H1 (cell line): ENCODE results near the gene SPG7. TPM values are rescaled to one million over a fixed set of nuclear protein-coding genes. Genes with fewer than 3 reads are reported as not detected.

Experiments
- CTCF ChIA-PET: fragments of 300-600 bp; sonication (Branson Sonifier 250); formaldehyde crosslinking; loops from one replicate; lab custom pipeline; 2021; ENCODE audit not compliant: partially characterized antibody; lab: Charles Lee
- POLR2A ChIA-PET: fragments of 300-600 bp; sonication (Branson Sonifier 250); formaldehyde crosslinking; loops from one replicate; lab custom pipeline; 2021; ENCODE audit warnings: inconsistent platforms; ENCODE audit not compliant: partially characterized antibody; lab: Charles Lee
- DNase-seq, 2 experiments: peaks; one replicate each; pipeline versions ENCODE4 v3.0.0 to v3.0.0-alpha.2; 2010 to 2022; ENCODE audit warnings: low spot score in 2 of 2, low read depth in 1 of 2, mixed read lengths in 1 of 2
- FAIRE-seq: peaks from 2 replicates; lab custom pipeline; 2011; peaks lifted over from hg19 to GRCh38; lab: Jason Lieb, UNC
- H2AFZ ChIP-seq: 2 replicates; pipeline ENCODE4 v1.8.1; 2012; ENCODE audit warnings: low read length, inconsistent platforms
- H2AK5ac ChIP-seq: 2 replicates; pipeline ENCODE4 v1.6.1; 2013; ENCODE audit warnings: low read depth, low read length
- H2BK120ac ChIP-seq: replicated peaks from 2 replicates; pipeline ENCODE3; 2013; ENCODE audit warnings: low read depth, low read length, inconsistent platforms
- H2BK12ac ChIP-seq: 2 replicates; pipeline ENCODE4 v1.6.1; 2013; ENCODE audit warnings: low read depth, low read length
- H2BK15ac ChIP-seq: 2 replicates; pipeline ENCODE4 v1.6.1; 2013; ENCODE audit warnings: low read length
- H2BK20ac ChIP-seq: 2 replicates; pipeline ENCODE4 v1.6.1; 2013; ENCODE audit warnings: low read length
- H2BK5ac ChIP-seq: 2 replicates; pipeline ENCODE4 v1.6.1; 2013; ENCODE audit warnings: low read depth, low read length
- H3K14ac ChIP-seq: 2 replicates; pipeline ENCODE4 v1.6.1; 2013; ENCODE audit warnings: inconsistent platforms; ENCODE audit not compliant: insufficient read length
- H3K18ac ChIP-seq: 2 replicates; pipeline ENCODE4 v1.6.1; 2013; ENCODE audit warnings: low read length; ENCODE audit errors: extremely low read depth
- H3K23ac ChIP-seq: 2 replicates; pipeline ENCODE4 v1.6.1; 2013; ENCODE audit warnings: inconsistent platforms; ENCODE audit not compliant: insufficient read length
- H3K23me2 ChIP-seq: 2 replicates; pipeline ENCODE4 v1.6.1; 2013; ENCODE audit warnings: low read depth, low read length
- H3K27ac ChIP-seq: 2 replicates; pipeline ENCODE4 v1.6.1; 2011; ENCODE audit warnings: low read depth, low read length, inconsistent platforms
- H3K27me3 ChIP-seq, 4 experiments: replicated peaks in 1 of 4; 1 replicate in 1 of 4; 2 replicates in 3 of 4; pipeline versions ENCODE4 v1.6.1 to v1.8.1; 2011 to 2013; ENCODE audit warnings: low read length in 3 of 4, mild to moderate bottlenecking in 3 of 4, inconsistent platforms in 2 of 4, mixed read lengths in 2 of 4, moderate library complexity in 1 of 4; ENCODE audit not compliant: control insufficient read depth in 3 of 4, insufficient read depth in 3 of 4; ENCODE audit errors: extremely low read depth in 1 of 4
- H3K36me3 ChIP-seq, 4 experiments: 2 replicates each; pipeline versions ENCODE4 v1.6.1 to v1.8.1; 2011 to 2013; ENCODE audit warnings: mild to moderate bottlenecking in 4 of 4, low read length in 3 of 4, moderate library complexity in 2 of 4, control low read depth in 1 of 4, inconsistent platforms in 1 of 4; ENCODE audit not compliant: insufficient read depth in 4 of 4, control insufficient read depth in 2 of 4
- H3K4ac ChIP-seq: replicated peaks from 2 replicates; pipeline ENCODE3; 2013; ENCODE audit warnings: low read length, low read depth, mixed read lengths, inconsistent platforms; ENCODE audit not compliant: insufficient read length
- H3K4me1 ChIP-seq, 4 experiments: replicated peaks in 1 of 4; 1 replicate in 1 of 4; 2 replicates in 3 of 4; pipeline versions ENCODE4 v1.6.1 to v1.8.1; 2011 to 2013; ENCODE audit warnings: low read length in 3 of 4, inconsistent platforms in 2 of 4, mixed read lengths in 1 of 4; ENCODE audit not compliant: insufficient read depth in 4 of 4, control insufficient read depth in 3 of 4
- H3K4me2 ChIP-seq, 2 experiments: 2 replicates each; pipeline versions ENCODE4 v1.6.1 to v1.8.1; 2011 to 2013; ENCODE audit warnings: low read depth in 2 of 2, low read length in 2 of 2, control low read depth in 1 of 2, inconsistent platforms in 1 of 2, mild to moderate bottlenecking in 1 of 2; ENCODE audit not compliant: insufficient read depth in 1 of 2
- H3K4me3 ChIP-seq, 4 experiments: fragments of 200-600, 300-600 bp in 1 of 4; sonication (generic), shearing (Covaris generic), sonication (Bioruptor Twin) in 1 of 4; 2 replicates each; pipeline versions ENCODE4 v1.5.1 to v1.8.1; 2011 to 2016; ENCODE audit warnings: low read length in 4 of 4, low read depth in 3 of 4, control low read depth in 2 of 4, inconsistent platforms in 2 of 4, mild to moderate bottlenecking in 2 of 4, mixed read lengths in 1 of 4, moderate library complexity in 1 of 4; ENCODE audit not compliant: insufficient read depth in 2 of 4; ENCODE audit errors: extremely low read depth in 1 of 4
- H3K56ac ChIP-seq: replicated peaks from 2 replicates; pipeline ENCODE3; 2013; ENCODE audit warnings: low read depth, mild to moderate bottlenecking, mixed read lengths, low read length, inconsistent platforms; ENCODE audit not compliant: insufficient read length
- H3K79me1 ChIP-seq: 2 replicates; pipeline ENCODE4 v1.6.1; 2013; ENCODE audit warnings: low read depth, low read length, control low read depth
- H3K79me2 ChIP-seq, 2 experiments: 2 replicates each; pipeline versions ENCODE4 v1.6.1 to v1.8.1; 2012 to 2013; ENCODE audit warnings: low read length in 2 of 2, mild to moderate bottlenecking in 2 of 2, inconsistent platforms in 1 of 2; ENCODE audit not compliant: insufficient read depth in 2 of 2, control insufficient read depth in 1 of 2
- H3K9ac ChIP-seq, 4 experiments: replicated peaks in 1 of 4; 1 replicate in 1 of 4; 2 replicates in 3 of 4; pipeline versions ENCODE4 v1.6.1 to v1.8.1; 2011 to 2013; ENCODE audit warnings: low read depth in 3 of 4, low read length in 3 of 4, control low read depth in 2 of 4, mild to moderate bottlenecking in 2 of 4, moderate library complexity in 2 of 4, inconsistent platforms in 1 of 4; ENCODE audit errors: extremely low read depth in 1 of 4
- H3K9me3 ChIP-seq, 2 experiments: 2 replicates each; pipeline versions ENCODE4 v1.6.1 to v1.8.1; 2012 to 2013; ENCODE audit warnings: mild to moderate bottlenecking in 2 of 2, moderate library complexity in 2 of 2, control low read depth in 1 of 2, inconsistent platforms in 1 of 2, low read depth in 1 of 2, low read length in 1 of 2, mixed read lengths in 1 of 2; ENCODE audit not compliant: insufficient read depth in 2 of 2
- H4K20me1 ChIP-seq, 2 experiments: replicated peaks in 1 of 2; 2 replicates each; pipeline versions ENCODE3 to v1.8.1; 2011 to 2013; ENCODE audit warnings: inconsistent platforms in 2 of 2, low read length in 2 of 2, mild to moderate bottlenecking in 1 of 2; ENCODE audit not compliant: insufficient read depth in 2 of 2, control insufficient read depth in 1 of 2
- H4K5ac ChIP-seq: 2 replicates; pipeline ENCODE4 v1.6.1; 2013; ENCODE audit warnings: low read length, low read depth, mixed read lengths, inconsistent platforms; ENCODE audit not compliant: insufficient read length
- H4K8ac ChIP-seq: 2 replicates; pipeline ENCODE4 v1.8.0; 2013; ENCODE audit warnings: mild to moderate bottlenecking, moderate library complexity, low read length, inconsistent platforms; ENCODE audit not compliant: insufficient read depth; ENCODE audit errors: extremely low read depth
- H4K91ac ChIP-seq: replicated peaks from 2 replicates; pipeline ENCODE3; 2013; ENCODE audit warnings: low read length, mixed read lengths, inconsistent platforms; ENCODE audit not compliant: insufficient read length
- POLR2AphosphoS5 ChIP-seq: IDR thresholded peaks from 2 replicates; pipeline ENCODE4 v1.6.1; 2011; ENCODE audit warnings: low read depth, low read length
- YY1 ChIP-seq: IDR thresholded peaks from 2 replicates; pipeline ENCODE4 v1.6.1; 2011; ENCODE audit warnings: low read depth, mild to moderate bottlenecking, low read length
- WGBS, 2 experiments: shearing (Covaris generic) in 1 of 2; methylation state at CpG; one replicate each; pipeline versions ENCODE4 v1.1.6 to v1.1.7; 2013 to 2015; ENCODE audit warnings: low lambda C conversion rate in 2 of 2, mixed read lengths in 2 of 2, inconsistent platforms in 1 of 2, low coverage in 1 of 2, missing lambda C conversion rate in 1 of 2; ENCODE audit not compliant: insufficient replicate concordance in 2 of 2, insufficient coverage in 1 of 2, insufficient read length in 1 of 2; ENCODE audit errors: extremely low coverage in 1 of 2, missing lambda C conversion rate in 1 of 2; 5-methylcytosine and 5-hydroxymethylcytosine counted together
- polyA plus RNA-seq, 7 experiments: library from polyadenylated mRNA; depleted of rRNA in 3 of 7; stranded (reverse) in 5 of 7; unstranded in 2 of 7; fragments of >200 nt in 5 of 7; fragments of 200-250 nt in 2 of 7; gene quantifications; 1 replicate in 5 of 7; 2 replicates in 1 of 7; 4 replicates in 1 of 7; pipeline versions ENCODE4 v1.2.1 to v1.2.3, GENCODE V29; 2011 to 2013; ENCODE audit warnings: missing spikeins in 2 of 7, mixed read lengths in 2 of 7
- total RNA-seq: library from RNA; stranded (reverse); fragmentation: NEBNext Ultra II Directional; extraction: Animal tissue kit (Norgen Biotek cat#: 25700); gene quantifications from 2 replicates; pipeline ENCODE4 v1.2.1, GENCODE V29; 2021

SPG7 gene
- total and polyA plus RNA-seq, 2 of the 8 experiments (the other 6 are each of a cell fraction or from before 2014, with no cell fraction given): 72.1 to 113 TPM

DNA sequence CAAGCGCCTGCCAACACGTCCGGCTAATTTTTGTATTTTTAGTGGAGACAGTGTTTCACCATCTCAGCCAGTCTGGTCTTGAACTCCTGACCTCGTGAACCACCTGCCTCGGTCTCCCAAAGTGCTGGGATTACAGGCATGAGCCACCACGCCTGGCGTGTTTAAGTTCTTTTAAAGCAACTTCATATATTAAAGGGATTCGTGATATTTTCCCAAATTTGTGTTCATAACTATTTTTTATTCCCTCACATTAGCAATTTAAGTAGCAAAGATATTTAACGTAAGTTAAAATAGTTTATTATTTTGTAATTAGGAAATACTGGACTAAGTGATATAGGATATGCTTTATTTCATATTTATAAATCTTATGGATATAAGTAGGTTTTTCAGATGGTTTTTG is 4.2 kb downstream of the SPG7 start:
- DNase-seq: no peak
- POLR2A ChIA-PET: no interaction called here
- Histone ChIP-seq H3K4ac (no peak overlapping the region), H3K56ac (no peak overlapping the region), H2BK5ac (no peak overlapping the region), H3K14ac (no peak overlapping the region), H3K23me2 (peaks cover 11% of the 10 kb centered on the region; the same call in 1 of the 2 replicates)
- TF ChIP-seq POLR2AphosphoS5: no peak
- no peak for TF ChIP-seq YY1
- TF ChIP-seq, all 59 proteins: peak for 0
- Histone ChIP-seq H3K79me2 (peaks cover 9 to 29% of the 10 kb centered on the region in 2 experiments), H3K4me2 (no peak overlapping the region), H4K5ac (no peak overlapping the region), H2BK12ac (no peak overlapping the region), H4K91ac (no peak overlapping the region), H3K18ac (no peak overlapping the region), H2BK120ac (no peak overlapping the region), H2BK20ac (no peak overlapping the region), H4K8ac (no peak overlapping the region), H3K4me1 (no peaks in the 10 kb centered on the region; a peak in 3 of 7 replicates), H3K9ac (no peak overlapping the region), H2AFZ (no peak overlapping the region), H4K20me1 (peaks cover 0 to 11% of the 10 kb centered on the region in 2 experiments), H2AK5ac (no peak overlapping the region), H3K23ac (no peak overlapping the region), H3K36me3 (peaks cover 21 to 46% (median 35%) of the 10 kb centered on the region in 4 experiments), H3K79me1 (peaks cover 2% of the 10 kb centered on the region), H3K27ac (no peak overlapping the region), H3K4me3 (no peak overlapping the region), H3K27me3 (no peaks in the 10 kb centered on the region), H3K9me3 (no peaks in the 10 kb centered on the region), H2BK15ac (no peak overlapping the region)
- WGBS, 2 experiments: 93% methylated on average over 9 of the region's 9 CpGs; no CpG with 5 or more reads in 1 of the 2 experiments
- CTCF ChIA-PET: no interaction called here
- no peak for FAIRE-seq
